SW480 (cell line): ENCODE data around the gene NR1D1.

Experiments
- DNase-seq: peaks from one replicate; pipeline ENCODE4 v3.0.0-alpha.2; 2016; ENCODE audit warnings: low spot score

Gene NR1D1

GRCh38 chr17:40062329-40063186 lies 37.8 kb downstream of the NR1D1 start, which contains the start of gene THRA:
TSS of gene THRA (plus strand) at chr17:40062965. CDS start at chr17:40074489, 11,524 bp downstream.
- DNase-seq = no peak

GRCh38 chr17:40061609-40062038 lies 38.8 kb downstream of the NR1D1 start:
- peak; percentile 46 for DNase-seq

DNA sequence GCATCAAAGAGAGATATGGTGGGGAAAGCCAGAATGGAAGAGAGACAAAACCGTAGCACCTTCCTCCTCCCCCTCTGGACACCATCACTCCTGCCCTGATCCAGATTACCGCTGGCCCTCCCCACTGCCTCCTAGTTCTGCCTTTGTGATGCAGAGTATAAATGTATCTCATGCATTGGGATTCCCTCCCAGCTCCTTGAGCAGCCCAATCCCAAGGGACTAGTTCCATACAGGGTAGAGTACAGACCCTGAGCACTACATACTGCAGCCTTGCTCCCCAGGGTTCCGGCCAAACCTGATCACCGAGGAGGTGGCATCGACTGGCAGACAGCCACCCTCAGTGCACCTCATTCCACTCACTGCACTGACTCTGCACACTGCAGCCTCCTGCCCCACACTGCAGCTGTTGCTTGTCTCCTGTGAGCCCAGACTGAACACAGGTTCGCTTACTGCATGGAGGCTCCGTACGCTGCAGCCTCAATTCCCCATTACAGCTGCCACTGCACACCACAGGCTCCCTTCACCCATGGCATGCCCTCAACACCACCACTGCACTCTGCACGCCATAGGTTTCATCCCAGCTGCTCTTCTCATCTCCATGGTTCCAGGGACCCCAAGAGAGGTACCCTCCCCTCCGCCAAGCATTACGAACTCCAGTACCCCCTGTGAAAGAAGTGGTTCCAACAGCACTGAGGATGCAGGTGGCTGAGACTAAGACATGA lies 39.3 kb downstream of the NR1D1 start:
- DNase-seq = no peak

GRCh38 chr17:40059729-40060475 lies 40.5 kb downstream of the NR1D1 start:
- no peak for DNase-seq

- DNase-seq = no peak
Observed at GRCh38 chr17:40058865-40059264, 41.5 kb downstream of the NR1D1 start.

GRCh38 chr17:40058186-40058784 lies 42.1 kb downstream of the NR1D1 start:
- DNase-seq = no peak

DNA sequence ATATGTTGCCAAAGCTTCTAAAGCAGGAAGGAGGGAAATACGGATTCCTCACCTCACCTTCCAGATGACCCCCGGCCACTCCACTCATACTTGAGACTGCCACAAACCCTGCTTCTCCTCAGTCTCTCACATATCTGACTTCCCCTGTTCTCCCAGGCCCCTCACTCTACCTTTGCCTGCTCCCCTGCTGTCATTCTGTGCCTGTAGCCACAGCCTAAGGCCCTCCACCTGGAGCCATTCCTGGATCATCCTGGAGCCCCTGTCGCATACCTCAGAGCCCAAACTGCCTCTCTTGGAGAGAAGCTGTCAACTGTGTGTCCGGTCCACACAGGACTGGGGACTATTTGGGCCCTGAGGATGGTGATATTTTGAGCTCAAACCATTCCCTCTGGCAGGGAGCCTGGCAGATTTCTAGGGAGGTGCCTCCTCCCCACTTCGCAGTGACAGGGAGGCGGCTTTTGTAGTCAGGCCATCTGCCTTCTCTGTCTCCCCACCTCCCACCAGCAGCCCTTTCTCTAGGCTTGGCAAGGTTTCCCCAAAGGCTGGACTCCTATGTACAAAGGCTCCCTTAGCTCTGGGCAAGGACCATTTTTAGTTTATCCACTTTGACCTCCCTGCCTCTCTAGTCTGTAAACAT lies 43.9 kb downstream of the NR1D1 start:
- no peak for DNase-seq
